Measurements from ENCODE around the gene UTP14C. TPM values are rescaled to one million over a fixed set of nuclear protein-coding genes. Genes with fewer than 3 reads are reported as not detected.
"Not testable (repeated sequence)": the region's sequence is repeated elsewhere in the genome, so short reads cannot be mapped to it uniquely, and the experiment has no call there.

UTP14C gene
- total RNA-seq, 2 experiments from 2014 or later: 1.3 to 1.9 TPM

- H3K36me3 Mint-ChIP-seq (ENCODE audit: low read depth): peaks cover 2% of the 10 kb centered on the region
- peaks cover 3 to 4% of the 10 kb centered on the region in 2 experiments for H3K9me3 ChIP-seq (ENCODE audit: control insufficient read depth in 1 of 2, insufficient read depth in 1 of 2, low read length in 2 of 2)
- peaks cover 5% of the 10 kb centered on the region for H3K9me3 Mint-ChIP-seq
- intact Hi-C loops (cut with DNase I, micrococcal nuclease): no loop called here
- no peak overlapping the region for H3K4me3 ChIP-seq (ENCODE audit: low read length)
- CTCF ChIA-PET: no interaction called here
- POLR2A ChIA-PET: no interaction called here
- no peak overlapping the region for H3K27ac ChIP-seq (ENCODE audit: low read depth in 1 of 2, low read length in 2 of 2)
- H3K27me3 ChIP-seq (ENCODE audit: control insufficient read depth in 1 of 2, insufficient read depth in 2 of 2, low read length in 2 of 2): no peaks in the 10 kb centered on the region
- no peak overlapping the region for H3K4me3 Mint-ChIP-seq
- H3K27me3 Mint-ChIP-seq: no peaks in the 10 kb centered on the region
- ATAC-seq (ENCODE audit: poor library complexity) (no peak), DNase-seq (no peak)
- H3K36me3 ChIP-seq (ENCODE audit: insufficient read depth, low read length): no peaks in the 10 kb centered on the region
- TF ChIP-seq, protein P1, sequence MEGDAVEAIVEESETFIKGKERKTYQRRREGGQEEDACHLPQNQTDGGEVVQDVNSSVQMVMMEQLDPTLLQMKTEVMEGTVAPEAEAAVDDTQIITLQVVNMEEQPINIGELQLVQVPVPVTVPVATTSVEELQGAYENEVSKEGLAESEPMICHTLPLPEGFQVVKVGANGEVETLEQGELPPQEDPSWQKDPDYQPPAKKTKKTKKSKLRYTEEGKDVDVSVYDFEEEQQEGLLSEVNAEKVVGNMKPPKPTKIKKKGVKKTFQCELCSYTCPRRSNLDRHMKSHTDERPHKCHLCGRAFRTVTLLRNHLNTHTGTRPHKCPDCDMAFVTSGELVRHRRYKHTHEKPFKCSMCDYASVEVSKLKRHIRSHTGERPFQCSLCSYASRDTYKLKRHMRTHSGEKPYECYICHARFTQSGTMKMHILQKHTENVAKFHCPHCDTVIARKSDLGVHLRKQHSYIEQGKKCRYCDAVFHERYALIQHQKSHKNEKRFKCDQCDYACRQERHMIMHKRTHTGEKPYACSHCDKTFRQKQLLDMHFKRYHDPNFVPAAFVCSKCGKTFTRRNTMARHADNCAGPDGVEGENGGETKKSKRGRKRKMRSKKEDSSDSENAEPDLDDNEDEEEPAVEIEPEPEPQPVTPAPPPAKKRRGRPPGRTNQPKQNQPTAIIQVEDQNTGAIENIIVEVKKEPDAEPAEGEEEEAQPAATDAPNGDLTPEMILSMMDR (IDR thresholded peaks at IDR 0.05): no peak
- no peaks in the 10 kb centered on the region for H3K4me1 ChIP-seq (ENCODE audit: insufficient read depth, low read length)
- no peak overlapping the region for H3K27ac Mint-ChIP-seq
- H3K4me1 Mint-ChIP-seq (ENCODE audit: low read depth): no peaks in the 10 kb centered on the region
These were observed 29.0 kb downstream of the UTP14C start for GRCh38 chr13:52053460-52053859.

DNA sequence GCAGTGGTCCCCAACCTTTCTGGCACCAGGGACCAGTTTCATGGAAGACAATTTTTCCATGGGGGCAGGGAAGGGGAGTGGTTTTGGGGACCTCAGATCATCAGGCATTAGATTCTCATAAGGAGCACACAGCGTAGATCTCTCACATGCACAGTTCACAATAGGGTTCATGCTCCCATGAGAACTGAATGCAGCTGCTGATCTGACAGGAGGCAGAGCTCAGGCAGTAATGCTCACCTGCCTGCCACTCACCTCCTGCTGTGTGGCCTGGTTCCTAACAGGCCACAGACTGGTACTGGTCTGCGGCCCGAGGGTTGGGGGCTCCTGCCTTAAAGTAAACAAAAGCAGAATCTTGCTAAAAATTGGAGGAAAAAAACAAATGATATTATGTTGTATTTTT lies 36.6 kb downstream of the UTP14C start:
- CTCF ChIA-PET: interaction anchor here (0.7 kb wide), 1 partner anchor 27 kb away, joined by 5 read pairs; no protein-coding TSS in a partner anchor

GRCh38 chr13:52061587-52061986 lies 37.1 kb downstream of the UTP14C start:
- Mint-ChIP-seq H3K9me3 (no peaks in the 10 kb centered on the region), H3K4me1 (ENCODE audit: low read depth) (no peaks in the 10 kb centered on the region), H3K36me3 (ENCODE audit: low read depth) (no peaks in the 10 kb centered on the region), H3K4me3 (no peak overlapping the region), H3K27ac (no peak overlapping the region), H3K27me3 (no peaks in the 10 kb centered on the region)
- CTCF ChIA-PET: interaction anchor here (0.7 kb wide), 1 partner anchor 28 kb away, joined by 5 read pairs; no protein-coding TSS in a partner anchor
- TF ChIP-seq, protein P1 (IDR thresholded peaks at IDR 0.05): no peak
- no peak overlapping the region for H3K27ac ChIP-seq (ENCODE audit: low read depth in 1 of 2, low read length in 2 of 2)
- ATAC-seq (ENCODE audit: poor library complexity) (no peak), DNase-seq (no peak)
- H3K4me3 ChIP-seq (ENCODE audit: low read length): no peak overlapping the region
- H3K9me3 ChIP-seq (ENCODE audit: control insufficient read depth in 1 of 2, insufficient read depth in 1 of 2, low read length in 2 of 2): peaks cover 11 to 18% of the 10 kb centered on the region in 2 experiments
- intact Hi-C loops (cut with DNase I, micrococcal nuclease): no loop called here
- H3K4me1 ChIP-seq (ENCODE audit: insufficient read depth, low read length): no peaks in the 10 kb centered on the region
- POLR2A ChIA-PET: no interaction called here
- no peaks in the 10 kb centered on the region for H3K36me3 ChIP-seq (ENCODE audit: insufficient read depth, low read length)
- no peaks in the 10 kb centered on the region for H3K27me3 ChIP-seq (ENCODE audit: control insufficient read depth in 1 of 2, insufficient read depth in 2 of 2, low read length in 2 of 2)

More for the DNA sequence above, 36.6 kb downstream of the UTP14C start:
- H3K4me3 ChIP-seq (ENCODE audit: low read length); POLR2A ChIA-PET; H3K36me3 ChIP-seq (ENCODE audit: insufficient read depth, low read length); H3K36me3 Mint-ChIP-seq (ENCODE audit: low read depth); H3K27me3 ChIP-seq (ENCODE audit: control insufficient read depth in 1 of 2, insufficient read depth in 2 of 2, low read length in 2 of 2); H3K4me1 Mint-ChIP-seq (ENCODE audit: low read depth); ATAC-seq (ENCODE audit: poor library complexity); H3K4me1 ChIP-seq (ENCODE audit: insufficient read depth, low read length); H3K27ac Mint-ChIP-seq; H3K27me3 Mint-ChIP-seq; H3K9me3 Mint-ChIP-seq; H3K27ac ChIP-seq (ENCODE audit: low read depth in 1 of 2, low read length in 2 of 2); DNase-seq; H3K4me3 Mint-ChIP-seq; intact Hi-C loops (cut with DNase I, micrococcal nuclease): not testable (repeated sequence)
- H3K9me3 ChIP-seq (ENCODE audit: control insufficient read depth in 1 of 2, insufficient read depth in 1 of 2, low read length in 2 of 2): peaks cover 11 to 13% of the 10 kb centered on the region in 2 experiments

DNA sequence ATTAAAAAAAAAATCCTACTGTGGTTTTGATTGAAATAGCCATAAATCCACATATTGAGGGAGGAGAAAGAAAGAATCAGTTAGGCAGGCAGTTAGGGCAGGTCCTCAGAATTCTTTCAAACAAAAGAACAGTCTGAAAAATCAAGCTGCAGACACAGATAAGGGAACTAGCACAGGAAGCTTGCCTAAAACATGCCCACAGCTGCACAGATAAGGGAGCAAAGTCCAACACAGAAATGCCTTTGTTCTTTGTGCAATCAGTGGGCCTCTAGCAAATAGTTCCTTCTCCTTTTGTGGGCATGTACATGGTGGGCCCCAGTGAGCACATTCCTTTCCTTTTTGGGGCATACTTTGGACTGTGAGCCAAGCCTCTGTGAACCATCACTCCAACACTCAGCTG lies 42.7 kb downstream of the UTP14C start:
- POLR2A ChIA-PET: no interaction called here
- CTCF ChIA-PET: no interaction called here
- Histone ChIP-seq H3K9me3 (ENCODE audit: control insufficient read depth in 1 of 2, insufficient read depth in 1 of 2, low read length in 2 of 2) (peaks cover 23 to 28% of the 10 kb centered on the region in 2 experiments), H3K4me3 (ENCODE audit: low read length) (no peak overlapping the region), H3K36me3 (ENCODE audit: insufficient read depth, low read length) (no peaks in the 10 kb centered on the region), H3K4me1 (ENCODE audit: insufficient read depth, low read length) (no peaks in the 10 kb centered on the region), H3K27ac (ENCODE audit: low read depth in 1 of 2, low read length in 2 of 2) (no peak overlapping the region), H3K27me3 (ENCODE audit: control insufficient read depth in 1 of 2, insufficient read depth in 2 of 2, low read length in 2 of 2) (peaks cover 3 to 4% of the 10 kb centered on the region in 2 experiments)
- H3K9me3 Mint-ChIP-seq: peaks cover 12% of the 10 kb centered on the region
- H3K36me3 Mint-ChIP-seq (ENCODE audit: low read depth): peaks cover 13% of the 10 kb centered on the region
- DNase-seq: no peak
- peaks cover 30% of the 10 kb centered on the region for H3K27me3 Mint-ChIP-seq
- intact Hi-C loops (cut with DNase I, micrococcal nuclease): no loop called here
- no peak for ATAC-seq (ENCODE audit: poor library complexity)
- no peak overlapping the region for H3K4me3 Mint-ChIP-seq
- TF ChIP-seq, protein P1 (IDR thresholded peaks at IDR 0.05): no peak
- no peak overlapping the region for H3K27ac Mint-ChIP-seq
- no peaks in the 10 kb centered on the region for H3K4me1 Mint-ChIP-seq (ENCODE audit: low read depth)
